ENCODE results near the gene ANGPTL1. TPM values are rescaled to one million over a fixed set of nuclear protein-coding genes. Genes with fewer than 3 reads are reported as not detected.

Gene ANGPTL1
- total RNA-seq, 4 donors from 2014 or later, result 40.5 to 242 (median 77.7) TPM

DNA sequence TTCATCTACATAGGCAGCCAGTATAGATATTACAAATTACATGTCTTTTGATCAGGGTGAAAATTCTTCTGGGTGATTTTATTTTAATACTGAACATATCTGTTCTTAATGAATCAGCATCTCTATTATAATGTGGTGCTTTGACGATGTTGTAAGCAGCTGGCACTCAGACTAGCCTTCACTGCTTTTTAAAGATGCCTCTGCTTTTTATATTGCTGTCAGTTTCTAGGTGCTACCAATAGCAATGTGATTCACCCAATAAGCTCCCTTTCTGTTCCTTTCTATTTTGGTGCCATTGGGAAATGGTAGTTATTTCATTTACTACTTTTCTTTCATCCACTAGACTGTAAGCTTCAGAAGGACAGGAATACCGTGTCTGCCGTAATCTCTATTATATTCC lies 11.1 kb upstream of the ANGPTL1 start:
- TF ChIP-seq, protein P1, sequence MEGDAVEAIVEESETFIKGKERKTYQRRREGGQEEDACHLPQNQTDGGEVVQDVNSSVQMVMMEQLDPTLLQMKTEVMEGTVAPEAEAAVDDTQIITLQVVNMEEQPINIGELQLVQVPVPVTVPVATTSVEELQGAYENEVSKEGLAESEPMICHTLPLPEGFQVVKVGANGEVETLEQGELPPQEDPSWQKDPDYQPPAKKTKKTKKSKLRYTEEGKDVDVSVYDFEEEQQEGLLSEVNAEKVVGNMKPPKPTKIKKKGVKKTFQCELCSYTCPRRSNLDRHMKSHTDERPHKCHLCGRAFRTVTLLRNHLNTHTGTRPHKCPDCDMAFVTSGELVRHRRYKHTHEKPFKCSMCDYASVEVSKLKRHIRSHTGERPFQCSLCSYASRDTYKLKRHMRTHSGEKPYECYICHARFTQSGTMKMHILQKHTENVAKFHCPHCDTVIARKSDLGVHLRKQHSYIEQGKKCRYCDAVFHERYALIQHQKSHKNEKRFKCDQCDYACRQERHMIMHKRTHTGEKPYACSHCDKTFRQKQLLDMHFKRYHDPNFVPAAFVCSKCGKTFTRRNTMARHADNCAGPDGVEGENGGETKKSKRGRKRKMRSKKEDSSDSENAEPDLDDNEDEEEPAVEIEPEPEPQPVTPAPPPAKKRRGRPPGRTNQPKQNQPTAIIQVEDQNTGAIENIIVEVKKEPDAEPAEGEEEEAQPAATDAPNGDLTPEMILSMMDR (IDR thresholded peaks at IDR 0.05; ENCODE audit: low read depth), result no peak

DNA sequence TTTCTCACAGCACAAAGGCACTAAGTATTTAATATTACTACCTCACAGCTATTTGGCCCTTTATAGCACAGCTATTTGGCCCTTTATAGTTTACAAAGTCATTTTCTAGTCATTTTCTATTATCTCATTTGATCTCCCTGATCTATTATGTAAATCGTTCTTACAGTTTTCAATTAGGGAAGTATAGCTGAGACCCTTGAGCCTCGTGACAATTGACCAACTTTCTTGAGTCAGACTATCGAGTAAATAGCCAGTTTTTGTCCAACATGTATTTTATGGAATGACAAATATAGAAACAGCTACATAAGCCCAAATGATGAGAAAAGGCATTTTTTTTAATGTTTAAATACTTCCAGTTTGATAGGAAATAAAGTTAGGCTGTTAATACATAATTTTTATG lies 7.0 kb upstream of the ANGPTL1 start:
- TF ChIP-seq, protein P1 (IDR thresholded peaks at IDR 0.05; ENCODE audit: low read depth), result no peak

GRCh38 chr1:178875936-178876335 lies 5.1 kb upstream of the ANGPTL1 start:
- TF ChIP-seq, protein P1 (IDR thresholded peaks at IDR 0.05; ENCODE audit: low read depth), result no peak

GRCh38 chr1:178874966-178875365 lies 4.1 kb upstream of the ANGPTL1 start:
- TF ChIP-seq, protein P1 (IDR thresholded peaks at IDR 0.05; ENCODE audit: low read depth), result no peak

- TF ChIP-seq, protein P1 (IDR thresholded peaks at IDR 0.05; ENCODE audit: low read depth), result no peak
Measured at GRCh38 chr1:178871551-178872320, 859 bp upstream of the ANGPTL1 start.

GRCh38 chr1:178870221-178870620 lies 656 bp downstream of the ANGPTL1 start:
- TF ChIP-seq, protein P1 (IDR thresholded peaks at IDR 0.05; ENCODE audit: low read depth), result no peak

- TF ChIP-seq, protein P1 (IDR thresholded peaks at IDR 0.05; ENCODE audit: low read depth), result no peak
Measured at GRCh38 chr1:178869119-178869697, 1.7 kb downstream of the ANGPTL1 start.
